Activated T-helper 17 cell treated with anti-CD3 and anti-CD28 coated beads, Interleukin-2, amount 50 U/mL, for 72 hours (primary cell): ENCODE measurements around the gene DNMBP. TPM values are rescaled to one million over a fixed set of nuclear protein-coding genes. Genes with fewer than 3 reads are reported as not detected.
A peak's percentile ranks its signal among the peaks of the same experiment; 100 is the strongest.

ENCODE experiments used
- ATAC-seq: fragments of 150-1000 bp; cut with Tn5 transposase; replicated peaks from 2 replicates; pipeline ENCODE4 v1.10.0; 2021; ENCODE audit warnings: mild to moderate bottlenecking, moderate library complexity
- H3K27ac Mint-ChIP-seq: one replicate; pipeline ENCODE4 v1.8.0; 2022; ENCODE audit warnings: mixed read lengths
- H3K27me3 Mint-ChIP-seq: one replicate; pipeline ENCODE4 v1.8.0; 2022; ENCODE audit warnings: mixed read lengths
- H3K36me3 Mint-ChIP-seq: one replicate; pipeline ENCODE4 v1.8.0; 2022; ENCODE audit warnings: low read depth, mild to moderate bottlenecking, mixed read lengths
- H3K4me1 Mint-ChIP-seq: one replicate; pipeline ENCODE4 v1.8.0; 2022; ENCODE audit warnings: mixed read lengths
- H3K4me3 Mint-ChIP-seq: one replicate; pipeline ENCODE4 v1.8.0; 2022; ENCODE audit warnings: mild to moderate bottlenecking, mixed read lengths
- H3K9me3 Mint-ChIP-seq: one replicate; pipeline ENCODE4 v1.8.0; 2022; ENCODE audit warnings: mixed read lengths
- total RNA-seq, 2 donors: library from RNA; stranded (reverse); gene quantifications; one replicate each; pipeline ENCODE4 v1.2.3, GENCODE V29; 2022

The DNMBP gene, protein sequence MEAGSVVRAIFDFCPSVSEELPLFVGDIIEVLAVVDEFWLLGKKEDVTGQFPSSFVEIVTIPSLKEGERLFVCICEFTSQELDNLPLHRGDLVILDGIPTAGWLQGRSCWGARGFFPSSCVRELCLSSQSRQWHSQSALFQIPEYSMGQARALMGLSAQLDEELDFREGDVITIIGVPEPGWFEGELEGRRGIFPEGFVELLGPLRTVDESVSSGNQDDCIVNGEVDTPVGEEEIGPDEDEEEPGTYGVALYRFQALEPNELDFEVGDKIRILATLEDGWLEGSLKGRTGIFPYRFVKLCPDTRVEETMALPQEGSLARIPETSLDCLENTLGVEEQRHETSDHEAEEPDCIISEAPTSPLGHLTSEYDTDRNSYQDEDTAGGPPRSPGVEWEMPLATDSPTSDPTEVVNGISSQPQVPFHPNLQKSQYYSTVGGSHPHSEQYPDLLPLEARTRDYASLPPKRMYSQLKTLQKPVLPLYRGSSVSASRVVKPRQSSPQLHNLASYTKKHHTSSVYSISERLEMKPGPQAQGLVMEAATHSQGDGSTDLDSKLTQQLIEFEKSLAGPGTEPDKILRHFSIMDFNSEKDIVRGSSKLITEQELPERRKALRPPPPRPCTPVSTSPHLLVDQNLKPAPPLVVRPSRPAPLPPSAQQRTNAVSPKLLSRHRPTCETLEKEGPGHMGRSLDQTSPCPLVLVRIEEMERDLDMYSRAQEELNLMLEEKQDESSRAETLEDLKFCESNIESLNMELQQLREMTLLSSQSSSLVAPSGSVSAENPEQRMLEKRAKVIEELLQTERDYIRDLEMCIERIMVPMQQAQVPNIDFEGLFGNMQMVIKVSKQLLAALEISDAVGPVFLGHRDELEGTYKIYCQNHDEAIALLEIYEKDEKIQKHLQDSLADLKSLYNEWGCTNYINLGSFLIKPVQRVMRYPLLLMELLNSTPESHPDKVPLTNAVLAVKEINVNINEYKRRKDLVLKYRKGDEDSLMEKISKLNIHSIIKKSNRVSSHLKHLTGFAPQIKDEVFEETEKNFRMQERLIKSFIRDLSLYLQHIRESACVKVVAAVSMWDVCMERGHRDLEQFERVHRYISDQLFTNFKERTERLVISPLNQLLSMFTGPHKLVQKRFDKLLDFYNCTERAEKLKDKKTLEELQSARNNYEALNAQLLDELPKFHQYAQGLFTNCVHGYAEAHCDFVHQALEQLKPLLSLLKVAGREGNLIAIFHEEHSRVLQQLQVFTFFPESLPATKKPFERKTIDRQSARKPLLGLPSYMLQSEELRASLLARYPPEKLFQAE (N-terminal part only)
- 1 to 10 TPM; 3.0 TPM for total RNA-seq

DNA sequence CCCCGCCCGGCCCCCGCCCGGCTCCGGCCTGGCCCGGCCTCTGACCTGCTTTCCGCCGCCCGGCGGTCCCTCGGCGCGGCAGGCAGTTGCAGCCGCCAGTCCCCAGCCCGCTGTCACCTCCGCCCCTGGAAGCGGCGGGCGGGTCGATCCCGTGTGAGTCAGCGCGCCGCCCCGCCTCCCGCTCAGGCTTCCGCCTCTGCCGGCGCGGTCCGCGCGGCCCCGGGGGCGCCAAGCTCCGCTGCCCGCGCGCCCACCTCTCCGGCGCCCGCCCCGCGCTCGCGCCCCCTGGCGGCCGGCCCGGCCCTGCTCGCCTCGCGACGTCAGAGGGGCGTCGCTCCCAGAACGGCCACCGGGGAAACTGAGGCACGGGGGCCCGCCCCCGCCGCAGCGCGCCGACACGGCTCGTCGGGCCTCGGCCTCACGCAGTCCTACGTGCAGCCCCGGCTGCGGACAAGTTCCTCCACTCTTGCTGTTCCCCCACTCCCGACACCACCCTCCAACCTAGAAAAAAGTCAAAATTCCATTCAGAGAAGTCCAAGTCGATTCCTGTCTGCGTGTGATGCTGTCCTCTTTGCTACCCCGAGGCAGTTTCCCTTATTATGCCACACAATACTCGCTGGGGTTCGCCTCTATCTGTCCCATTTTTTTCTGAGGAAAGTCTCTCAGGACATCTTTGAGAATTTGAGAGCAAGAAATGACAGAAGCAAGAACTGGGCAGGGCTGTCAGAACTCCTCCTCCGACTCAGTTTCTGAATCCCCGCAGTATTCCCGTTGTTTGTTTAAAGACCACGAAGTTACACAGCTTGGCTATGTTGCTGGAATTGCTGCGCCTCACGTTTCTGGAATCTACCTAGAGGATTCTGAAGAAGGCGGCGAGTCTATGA is at the start of gene DNMBP:
DNMBP (minus strand) TSS at position 155 of the 884 bp plus-strand sequence. CDS start 37,823 bp downstream, outside the sequence.
- ATAC-seq, result peak; percentile 90
- Mint-ChIP-seq H3K4me1 (peaks cover 35% of the 10 kb centered on the region), H3K27ac (peak within 1 kb of the TSS; percentile 49), H3K4me3 (peak within 1 kb of the TSS; percentile 86), H3K9me3 (no peaks in the 10 kb centered on the region), H3K27me3 (no peaks in the 10 kb centered on the region), H3K36me3 (no peaks in the 10 kb centered on the region)

DNA sequence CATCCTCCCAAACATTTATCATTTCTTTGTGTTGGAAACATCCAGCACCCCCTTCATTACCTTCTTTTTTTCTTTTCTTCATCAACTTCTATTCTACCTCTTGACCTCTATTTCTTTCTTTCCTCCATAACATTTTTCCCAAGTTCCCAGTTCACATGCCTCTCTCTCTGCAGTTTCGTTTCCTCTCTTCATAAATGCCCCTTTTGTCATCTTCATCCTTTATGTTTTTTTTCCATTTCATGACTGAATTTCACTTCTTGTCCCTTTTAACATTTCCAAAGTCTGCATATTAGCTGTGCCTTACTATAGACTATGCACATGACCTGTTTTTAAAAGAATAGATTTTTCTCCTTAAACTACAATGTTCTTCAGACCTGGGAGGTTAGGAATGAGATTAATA is 48.2 kb upstream of the DNMBP start:
- H3K27me3 Mint-ChIP-seq, result peaks cover 22% of the 10 kb centered on the region
- H3K4me3 Mint-ChIP-seq, result no peak overlapping the region
- H3K36me3 Mint-ChIP-seq, result no peaks in the 10 kb centered on the region
- H3K4me1 Mint-ChIP-seq, result no peaks in the 10 kb centered on the region
- H3K27ac Mint-ChIP-seq, result no peak overlapping the region
- no peaks in the 10 kb centered on the region for H3K9me3 Mint-ChIP-seq
- ATAC-seq, result no peak

DNA sequence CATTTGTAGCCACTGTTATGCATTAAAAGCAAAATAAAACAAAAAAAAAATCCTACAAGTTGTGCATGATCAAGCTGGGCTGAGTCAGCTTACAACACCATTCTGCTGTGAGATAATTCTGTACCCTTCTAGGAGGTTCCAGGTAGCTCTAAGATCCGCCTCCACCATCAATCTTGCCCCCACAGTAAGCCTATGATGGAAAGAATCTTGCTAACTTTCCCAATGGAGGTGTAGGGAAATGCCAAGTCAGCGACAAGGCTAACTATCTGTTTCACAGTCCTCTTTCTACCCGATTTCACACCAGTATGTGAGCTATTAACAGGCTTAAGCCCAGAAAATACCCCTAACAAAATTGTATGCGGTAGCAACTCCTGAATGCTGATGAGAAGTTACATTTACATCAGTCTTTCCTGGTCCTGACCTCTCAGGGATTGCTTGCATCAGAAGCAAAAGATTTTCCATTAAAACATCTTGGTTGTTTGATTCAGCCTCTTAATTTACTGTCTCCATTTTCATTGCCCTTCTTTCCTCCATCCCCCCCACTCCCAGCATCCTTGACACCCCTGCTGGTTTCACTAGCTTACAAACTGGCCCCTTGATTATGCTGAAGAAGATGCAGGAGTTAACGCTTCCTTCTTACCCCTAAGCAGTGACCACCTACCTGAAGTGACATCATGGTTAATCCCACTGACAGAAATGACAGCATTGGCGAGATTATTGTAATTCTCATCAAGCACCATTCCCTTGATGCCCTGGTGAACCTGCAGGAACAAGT is 44.1 kb upstream of the DNMBP start:
- no peak for ATAC-seq
- no peak overlapping the region for H3K4me3 Mint-ChIP-seq
- H3K4me1 Mint-ChIP-seq, result no peaks in the 10 kb centered on the region
- no peak overlapping the region for H3K27ac Mint-ChIP-seq
- H3K27me3 Mint-ChIP-seq, result peaks cover 14% of the 10 kb centered on the region
- no peaks in the 10 kb centered on the region for H3K9me3 Mint-ChIP-seq
- no peaks in the 10 kb centered on the region for H3K36me3 Mint-ChIP-seq

DNA sequence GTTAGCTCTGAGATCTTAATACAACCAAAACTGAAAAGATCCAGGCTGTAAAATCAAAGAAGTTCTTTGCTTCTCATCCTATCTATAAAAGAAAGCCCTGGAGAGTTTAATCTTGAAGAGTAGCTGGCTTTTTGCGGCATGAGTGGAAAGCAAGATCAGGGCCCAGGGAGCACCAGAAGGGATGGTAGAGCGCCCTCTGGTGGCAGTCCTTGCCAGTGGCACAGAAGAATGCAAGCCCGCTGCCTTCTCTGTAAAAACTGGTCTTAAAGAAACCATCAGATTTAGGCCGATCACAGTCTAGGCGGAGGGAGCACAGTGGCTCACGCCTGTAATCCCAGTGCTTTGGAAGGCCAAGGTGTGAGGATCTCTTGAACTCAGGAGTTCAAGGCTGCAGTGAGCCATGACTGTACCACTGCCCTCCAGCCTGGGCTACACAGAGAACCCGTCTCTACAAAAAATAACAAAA is 36.3 kb upstream of the DNMBP start:
- no peak overlapping the region for H3K4me3 Mint-ChIP-seq
- peaks cover 8% of the 10 kb centered on the region for H3K27me3 Mint-ChIP-seq
- H3K36me3 Mint-ChIP-seq, result no peaks in the 10 kb centered on the region
- no peak overlapping the region for H3K27ac Mint-ChIP-seq
- H3K9me3 Mint-ChIP-seq, result no peaks in the 10 kb centered on the region
- H3K4me1 Mint-ChIP-seq, result no peaks in the 10 kb centered on the region
- peak; percentile 69 for ATAC-seq

DNA sequence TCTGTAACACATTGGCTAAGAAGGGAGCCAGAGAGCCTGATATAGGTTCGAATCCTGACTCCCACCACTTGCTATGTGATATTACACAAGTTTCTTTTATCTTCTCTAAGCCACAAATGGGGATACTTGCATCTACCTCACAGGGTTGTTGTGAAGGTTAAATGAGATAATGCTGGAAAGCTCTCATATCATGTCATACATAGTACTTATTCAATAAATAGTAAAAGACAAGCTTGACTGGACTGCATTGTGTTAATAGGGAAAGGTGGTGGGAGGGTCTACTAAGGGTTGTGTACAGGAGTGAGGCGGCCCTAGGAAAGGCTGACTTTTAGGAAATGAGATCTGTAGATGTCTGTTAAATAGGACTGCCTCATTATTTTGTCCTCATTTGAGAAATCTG is 35.8 kb upstream of the DNMBP start:
- H3K9me3 Mint-ChIP-seq, result no peaks in the 10 kb centered on the region
- ATAC-seq, result no peak
- no peaks in the 10 kb centered on the region for H3K36me3 Mint-ChIP-seq
- H3K4me1 Mint-ChIP-seq, result no peaks in the 10 kb centered on the region
- H3K27ac Mint-ChIP-seq, result no peak overlapping the region
- H3K27me3 Mint-ChIP-seq, result peaks cover 8% of the 10 kb centered on the region
- no peak overlapping the region for H3K4me3 Mint-ChIP-seq

DNA sequence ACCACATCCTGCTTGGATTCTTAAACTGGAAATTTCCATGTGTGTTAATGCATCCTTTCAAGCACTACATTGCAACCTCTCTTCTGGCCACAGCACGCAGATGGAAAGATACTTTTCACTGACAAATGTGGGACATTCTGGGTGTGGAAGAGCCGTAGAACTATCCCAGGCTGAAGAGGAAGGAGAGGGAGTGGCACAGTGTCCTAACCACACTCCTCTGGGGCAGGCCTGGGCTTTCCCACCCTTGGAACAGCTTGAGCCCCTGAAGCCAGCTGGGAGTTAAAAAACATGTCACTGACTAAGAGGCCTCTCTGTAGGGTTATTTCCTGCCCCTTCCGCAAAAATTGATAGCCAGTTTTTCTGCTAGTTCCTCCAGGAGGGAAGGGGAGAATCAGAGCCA is 34.0 kb upstream of the DNMBP start:
- H3K27me3 Mint-ChIP-seq, result peaks cover 15% of the 10 kb centered on the region
- H3K36me3 Mint-ChIP-seq, result no peaks in the 10 kb centered on the region
- H3K4me1 Mint-ChIP-seq, result no peaks in the 10 kb centered on the region
- peak overlapping the region; percentile 12 for H3K27ac Mint-ChIP-seq
- H3K9me3 Mint-ChIP-seq, result no peaks in the 10 kb centered on the region
- H3K4me3 Mint-ChIP-seq, result no peak overlapping the region
- no peak for ATAC-seq

DNA sequence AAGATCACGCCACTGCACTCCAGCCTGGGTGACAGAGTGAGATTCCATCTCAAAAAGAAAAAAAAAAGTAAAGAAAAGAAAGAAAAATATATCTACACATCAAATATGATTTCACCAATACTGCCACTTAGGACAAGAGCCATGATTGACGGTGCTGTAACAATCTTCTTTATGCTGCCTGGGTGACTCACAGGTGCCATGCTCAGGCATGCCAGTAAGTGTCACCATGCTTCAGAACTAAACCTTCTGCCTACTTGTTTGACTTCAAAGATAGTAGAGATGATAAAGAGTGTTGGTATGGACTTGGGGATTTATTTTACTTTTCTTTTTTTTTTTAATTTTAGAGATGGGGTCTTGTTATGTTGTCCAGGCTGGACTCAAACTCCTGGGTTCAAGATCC is 33.6 kb upstream of the DNMBP start:
- Mint-ChIP-seq H3K4me1 (no peaks in the 10 kb centered on the region), H3K4me3 (no peak overlapping the region), H3K27ac (peak overlapping the region; percentile 12), H3K36me3 (no peaks in the 10 kb centered on the region), H3K9me3 (no peaks in the 10 kb centered on the region), H3K27me3 (peaks cover 16% of the 10 kb centered on the region)
- peak; percentile 81 for ATAC-seq

DNA sequence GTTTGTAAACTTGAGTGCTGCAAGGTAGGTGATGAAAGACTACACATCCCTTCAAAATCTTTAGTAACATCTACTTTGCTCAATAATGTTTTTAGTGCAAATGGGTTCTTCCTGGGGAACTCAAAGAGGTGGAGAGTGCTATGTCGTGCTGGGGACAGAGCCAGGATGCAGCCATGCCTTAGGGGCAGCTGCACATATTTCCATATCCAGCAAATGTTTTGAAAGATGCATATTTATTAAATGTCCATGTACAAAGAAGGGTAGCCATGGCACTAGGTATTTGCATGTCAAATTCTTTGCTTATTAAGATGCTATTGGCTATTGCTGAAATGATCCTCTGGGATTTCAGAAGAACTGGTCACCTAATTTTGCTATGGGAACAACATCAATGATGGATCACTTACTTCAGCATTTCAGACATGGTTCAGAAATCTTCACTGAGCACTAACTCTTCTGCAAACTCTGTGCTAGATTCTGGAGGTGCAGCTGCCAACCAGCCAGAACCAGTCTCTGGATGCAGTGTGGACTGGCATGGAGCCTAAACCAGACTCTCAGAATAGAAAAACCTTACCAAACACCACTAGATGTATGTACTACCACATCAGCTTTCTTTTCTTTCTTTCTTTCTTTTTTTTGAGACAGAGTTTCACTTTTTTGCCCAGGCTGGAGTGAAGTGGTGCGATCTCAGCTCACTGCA is 31.7 kb upstream of the DNMBP start:
- H3K4me1 Mint-ChIP-seq, result no peaks in the 10 kb centered on the region
- H3K9me3 Mint-ChIP-seq, result no peaks in the 10 kb centered on the region
- peaks cover 13% of the 10 kb centered on the region for H3K27me3 Mint-ChIP-seq
- no peak overlapping the region for H3K27ac Mint-ChIP-seq
- no peak for ATAC-seq
- no peaks in the 10 kb centered on the region for H3K36me3 Mint-ChIP-seq
- no peak overlapping the region for H3K4me3 Mint-ChIP-seq

DNA sequence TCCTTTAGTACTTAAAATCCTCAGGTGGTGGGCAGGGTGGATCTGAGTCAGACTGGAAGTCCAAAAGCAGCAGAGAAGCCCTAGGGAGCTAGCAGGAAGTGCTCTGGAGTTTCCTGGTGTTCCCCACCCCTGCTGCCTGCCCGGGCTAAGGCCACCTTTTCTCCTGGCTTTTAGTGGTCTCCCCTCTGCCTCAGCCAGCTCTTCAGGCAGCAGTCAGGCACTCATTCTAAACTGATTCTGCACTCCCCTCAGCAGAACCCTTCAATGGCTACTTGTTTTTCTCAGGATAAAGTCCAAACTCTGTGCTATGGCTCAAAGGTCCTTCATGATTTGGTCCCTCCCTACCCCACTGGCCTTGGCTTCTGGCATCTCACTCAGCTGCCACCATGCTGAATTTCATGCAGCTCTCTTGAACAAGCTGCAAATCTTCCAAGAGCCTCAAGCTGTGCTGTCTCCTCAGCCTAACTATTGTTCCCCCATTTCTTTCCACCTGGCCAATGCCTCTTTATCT is 28.9 kb upstream of the DNMBP start:
- Mint-ChIP-seq H3K4me3 (no peak overlapping the region), H3K4me1 (no peaks in the 10 kb centered on the region), H3K9me3 (no peaks in the 10 kb centered on the region), H3K27ac (no peak overlapping the region), H3K27me3 (peaks cover 10% of the 10 kb centered on the region), H3K36me3 (no peaks in the 10 kb centered on the region)
- ATAC-seq, result no peak

DNA sequence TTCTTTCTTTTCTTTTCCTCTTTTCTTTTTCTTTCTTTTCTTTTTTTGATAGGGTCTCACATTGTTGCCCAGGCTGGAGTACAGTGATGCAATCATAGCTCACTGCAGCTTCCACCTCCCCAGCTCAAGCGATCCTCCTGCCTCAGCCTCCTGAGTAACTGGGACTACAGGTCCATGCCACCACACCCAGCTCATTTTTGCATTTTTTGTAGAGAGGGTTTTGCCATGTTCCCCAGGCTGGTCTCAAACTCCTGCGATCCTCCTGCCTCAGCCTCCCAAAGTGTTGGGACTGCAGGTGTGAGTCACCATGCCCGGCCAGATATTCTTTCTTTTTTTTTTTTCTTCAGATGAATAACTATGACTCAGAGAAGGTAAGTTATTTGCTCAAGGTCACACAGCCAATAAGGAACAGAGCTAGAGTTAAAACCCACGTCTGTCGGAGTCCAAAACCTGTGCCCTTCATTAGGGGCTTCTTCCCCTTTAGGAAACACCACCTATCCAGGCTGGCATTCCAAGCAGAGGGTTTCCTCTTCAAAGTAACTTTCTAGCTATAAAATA is 28.1 kb upstream of the DNMBP start:
- Mint-ChIP-seq H3K27ac (no peak overlapping the region), H3K9me3 (no peaks in the 10 kb centered on the region), H3K4me3 (no peak overlapping the region), H3K4me1 (no peaks in the 10 kb centered on the region), H3K27me3 (peaks cover 10% of the 10 kb centered on the region), H3K36me3 (no peaks in the 10 kb centered on the region)
- peak; percentile 31 for ATAC-seq

DNA sequence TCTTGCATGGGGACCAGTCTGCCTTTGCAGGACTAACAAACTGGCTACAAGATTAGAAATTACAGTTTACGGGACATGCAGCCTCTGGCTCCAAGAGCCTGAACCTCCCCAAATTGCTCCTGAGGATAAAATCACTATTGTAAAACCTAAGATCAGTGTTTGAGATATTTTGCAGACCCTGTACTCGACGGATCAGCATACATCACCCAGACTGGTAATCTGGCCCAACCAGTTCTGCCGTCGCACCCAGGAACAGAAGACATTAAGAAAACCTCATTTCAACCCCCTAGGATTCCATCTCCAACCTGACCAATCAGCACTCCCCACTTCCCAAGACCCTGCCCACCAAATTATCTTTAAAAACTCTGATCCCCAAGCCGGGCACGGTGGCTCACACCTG is 27.1 kb upstream of the DNMBP start:
- no peak for ATAC-seq
- Mint-ChIP-seq H3K4me1 (no peaks in the 10 kb centered on the region), H3K27ac (no peak overlapping the region), H3K4me3 (no peak overlapping the region), H3K9me3 (no peaks in the 10 kb centered on the region), H3K36me3 (no peaks in the 10 kb centered on the region), H3K27me3 (peaks cover 10% of the 10 kb centered on the region)

DNA sequence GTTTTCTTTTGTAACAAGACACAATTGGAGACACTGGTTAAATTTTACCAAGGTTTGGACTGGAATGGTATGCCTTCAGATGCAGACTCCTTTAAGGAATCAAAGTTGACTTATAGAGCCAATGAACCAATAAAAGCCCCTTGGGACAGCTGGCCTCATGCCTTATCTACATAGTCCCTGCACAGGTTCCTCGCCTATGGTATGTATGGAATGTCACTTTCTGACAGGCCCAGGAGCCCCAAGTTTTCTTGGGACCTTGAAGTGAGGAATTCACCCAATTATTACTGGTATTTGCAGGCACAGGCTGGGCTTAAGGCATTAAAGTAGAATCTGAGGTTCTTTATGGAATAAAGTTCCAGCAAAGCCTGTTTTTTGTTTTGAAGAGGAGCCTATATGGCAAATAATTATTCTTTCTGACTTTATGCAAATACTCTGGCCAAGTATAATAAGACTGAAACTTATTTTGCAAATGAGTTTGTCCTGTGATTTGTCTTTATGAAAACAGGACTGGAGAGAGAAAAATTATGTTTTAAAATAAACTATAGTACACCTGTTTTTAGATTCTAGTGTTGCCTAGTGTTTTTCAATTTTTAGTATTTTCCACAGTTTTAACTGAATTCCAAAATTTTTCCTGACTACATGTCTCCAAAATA is 24.1 kb upstream of the DNMBP start:
- no peaks in the 10 kb centered on the region for H3K9me3 Mint-ChIP-seq
- peaks cover 2% of the 10 kb centered on the region for H3K27me3 Mint-ChIP-seq
- H3K4me3 Mint-ChIP-seq, result no peak overlapping the region
- no peak overlapping the region for H3K27ac Mint-ChIP-seq
- ATAC-seq, result no peak
- no peaks in the 10 kb centered on the region for H3K4me1 Mint-ChIP-seq
- no peaks in the 10 kb centered on the region for H3K36me3 Mint-ChIP-seq
